ENCODE results near the gene PACS2.

DNA sequence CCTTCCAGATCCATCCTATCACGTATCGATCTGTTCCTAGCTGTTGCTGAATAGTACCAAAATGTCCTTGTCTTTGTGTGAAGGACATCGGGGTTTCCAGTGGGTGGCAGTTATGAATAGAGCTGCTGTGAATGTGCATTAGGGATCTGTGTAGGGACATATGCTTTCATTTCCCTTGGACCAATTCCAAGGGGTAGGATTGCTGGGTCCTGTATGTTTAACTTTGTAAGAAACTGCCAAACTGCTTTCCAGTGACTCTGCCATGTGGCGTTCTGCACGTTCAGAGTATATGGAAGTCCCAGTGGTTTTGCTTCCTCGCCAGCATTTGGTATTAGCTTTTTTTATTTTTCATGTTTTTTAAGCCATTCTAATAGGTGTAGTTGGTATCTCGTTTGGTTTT lies 28.6 kb downstream of the PACS2 start:
- TF ChIP-seq, protein P1, sequence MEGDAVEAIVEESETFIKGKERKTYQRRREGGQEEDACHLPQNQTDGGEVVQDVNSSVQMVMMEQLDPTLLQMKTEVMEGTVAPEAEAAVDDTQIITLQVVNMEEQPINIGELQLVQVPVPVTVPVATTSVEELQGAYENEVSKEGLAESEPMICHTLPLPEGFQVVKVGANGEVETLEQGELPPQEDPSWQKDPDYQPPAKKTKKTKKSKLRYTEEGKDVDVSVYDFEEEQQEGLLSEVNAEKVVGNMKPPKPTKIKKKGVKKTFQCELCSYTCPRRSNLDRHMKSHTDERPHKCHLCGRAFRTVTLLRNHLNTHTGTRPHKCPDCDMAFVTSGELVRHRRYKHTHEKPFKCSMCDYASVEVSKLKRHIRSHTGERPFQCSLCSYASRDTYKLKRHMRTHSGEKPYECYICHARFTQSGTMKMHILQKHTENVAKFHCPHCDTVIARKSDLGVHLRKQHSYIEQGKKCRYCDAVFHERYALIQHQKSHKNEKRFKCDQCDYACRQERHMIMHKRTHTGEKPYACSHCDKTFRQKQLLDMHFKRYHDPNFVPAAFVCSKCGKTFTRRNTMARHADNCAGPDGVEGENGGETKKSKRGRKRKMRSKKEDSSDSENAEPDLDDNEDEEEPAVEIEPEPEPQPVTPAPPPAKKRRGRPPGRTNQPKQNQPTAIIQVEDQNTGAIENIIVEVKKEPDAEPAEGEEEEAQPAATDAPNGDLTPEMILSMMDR (IDR thresholded peaks at IDR 0.05; ENCODE audit: control extremely low read depth in 1 of 3, insufficient read depth in 1 of 3, low read depth in 1 of 3, low read length in 3 of 3) = no peak
- TF ChIP-seq, protein P2, sequence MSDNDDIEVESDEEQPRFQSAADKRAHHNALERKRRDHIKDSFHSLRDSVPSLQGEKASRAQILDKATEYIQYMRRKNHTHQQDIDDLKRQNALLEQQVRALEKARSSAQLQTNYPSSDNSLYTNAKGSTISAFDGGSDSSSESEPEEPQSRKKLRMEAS (IDR thresholded peaks at IDR 0.05) = no peak
- TF ChIP-seq EZH2 (IDR thresholded peaks at IDR 0.05; ENCODE audit: low read depth, low read length, severe bottlenecking) (no peak), RFX5 (IDR thresholded peaks at IDR 0.05; ENCODE audit: borderline replicate concordance, low read depth, low read length) (no peak), CEBPB (IDR thresholded peaks at IDR 0.05; ENCODE audit: low read depth, low read length) (no peak), POLR2A (IDR thresholded peaks at IDR 0.05; ENCODE audit: control extremely low read depth in 1 of 2, low read depth in 2 of 2, low read length in 2 of 2) (no peak), POLR2AphosphoS5 (IDR thresholded peaks at IDR 0.05; ENCODE audit: low read depth, low read length) (no peak), NANOG (IDR thresholded peaks at IDR 0.05; ENCODE audit: insufficient read depth, low read depth, low read length, poor library complexity, severe bottlenecking) (no peak), JUND (IDR thresholded peaks at IDR 0.05; ENCODE audit: low read length) (no peak), ZNF274 (IDR thresholded peaks at IDR 0.05; ENCODE audit: borderline replicate concordance, extremely low read depth, low read length) (no peak), RAD21 (IDR thresholded peaks at IDR 0.05 in 1 of 2, conservative IDR thresholded peaks at IDR 0.05 in 1 of 2; ENCODE audit: low read depth in 2 of 2, low read length in 2 of 2) (no peak), YY1 (IDR thresholded peaks at IDR 0.05; ENCODE audit: low read depth, low read length) (no peak), EP300 (IDR thresholded peaks at IDR 0.05; ENCODE audit: borderline replicate concordance in 1 of 2, low read depth in 2 of 2, low read length in 2 of 2) (no peak), JUN (IDR thresholded peaks at IDR 0.05; ENCODE audit: low read depth, low read length) (no peak)

All from H1 (cell line).